Trophoblast cell (in vitro differentiated cells and primary cell): ENCODE measurements around the gene KPNA4.
"Not testable (repeated sequence)": the region's sequence is repeated elsewhere in the genome, so short reads cannot be mapped to it uniquely, and the experiment has no call there.

Source experiments
- DNase-seq, 2 donors: peaks; one replicate each; pipeline ENCODE4 v3.0.0-alpha.2; 2016
- H2AFZ ChIP-seq: 2 replicates; pipeline ENCODE4 v1.6.1; 2013; ENCODE audit warnings: low read length, moderate library complexity, mild to moderate bottlenecking; ENCODE audit not compliant: insufficient read depth, poor library complexity
- H2AK5ac ChIP-seq: 2 replicates; pipeline ENCODE4 v1.6.1; 2013; ENCODE audit warnings: mild to moderate bottlenecking, low read length
- H2BK120ac ChIP-seq: 2 replicates; pipeline ENCODE4 v1.6.1; 2013; ENCODE audit warnings: low read length, mild to moderate bottlenecking, moderate library complexity; ENCODE audit not compliant: insufficient read depth, poor library complexity
- H2BK12ac ChIP-seq: 2 replicates; pipeline ENCODE4 v1.6.1; 2013; ENCODE audit warnings: mild to moderate bottlenecking, low read length, moderate library complexity
- H2BK5ac ChIP-seq: 2 replicates; pipeline ENCODE4 v1.6.1; 2013; ENCODE audit warnings: low read length, low read depth, moderate library complexity, mild to moderate bottlenecking; ENCODE audit not compliant: poor library complexity
- H3K14ac ChIP-seq: 2 replicates; pipeline ENCODE4 v1.6.1; 2013; ENCODE audit warnings: mild to moderate bottlenecking, low read length
- H3K18ac ChIP-seq: 2 replicates; pipeline ENCODE4 v1.6.1; 2013; ENCODE audit warnings: mild to moderate bottlenecking, low read length
- H3K23ac ChIP-seq: 2 replicates; pipeline ENCODE4 v1.6.1; 2013; ENCODE audit warnings: low read length
- H3K27ac ChIP-seq: 2 replicates; pipeline ENCODE4 v1.5.1; 2013; ENCODE audit warnings: low read depth, mild to moderate bottlenecking, inconsistent platforms, low read length, moderate library complexity
- H3K27me3 ChIP-seq: 2 replicates; pipeline ENCODE4 v1.6.1; 2013; ENCODE audit warnings: inconsistent platforms, mild to moderate bottlenecking, low read length, moderate library complexity; ENCODE audit not compliant: insufficient read depth
- H3K36me3 ChIP-seq, 2 experiments: 1 replicate in 1 of 2; 2 replicates in 1 of 2; pipeline ENCODE4 v1.6.1; 2013; ENCODE audit warnings: low read length in 2 of 2, mild to moderate bottlenecking in 2 of 2, moderate library complexity in 1 of 2; ENCODE audit not compliant: insufficient read depth in 2 of 2, control insufficient read depth in 1 of 2
- H3K4ac ChIP-seq: 2 replicates; pipeline ENCODE4 v1.6.1; 2013; ENCODE audit warnings: low read depth, mild to moderate bottlenecking, low read length, moderate library complexity
- H3K4me1 ChIP-seq, 2 experiments: 1 replicate in 1 of 2; 2 replicates in 1 of 2; pipeline ENCODE4 v1.6.1; 2013; ENCODE audit warnings: low read length in 2 of 2, mild to moderate bottlenecking in 2 of 2, moderate library complexity in 1 of 2; ENCODE audit not compliant: insufficient read depth in 2 of 2, control insufficient read depth in 1 of 2
- H3K4me2 ChIP-seq: 2 replicates; pipeline ENCODE4 v1.6.1; 2013; ENCODE audit warnings: inconsistent platforms, mild to moderate bottlenecking, low read length, moderate library complexity
- H3K4me3 ChIP-seq: 2 replicates; pipeline ENCODE4 v1.5.1; 2013; ENCODE audit warnings: mild to moderate bottlenecking, low read depth, low read length, inconsistent platforms
- H3K79me1 ChIP-seq: one replicate; pipeline ENCODE4 v1.6.1; 2013; ENCODE audit warnings: low read length
- H3K79me2 ChIP-seq: 2 replicates; pipeline ENCODE4 v1.6.1; 2013; ENCODE audit warnings: low read length, mild to moderate bottlenecking; ENCODE audit not compliant: control insufficient read depth, insufficient read depth, poor library complexity
- H3K9ac ChIP-seq: 2 replicates; pipeline ENCODE4 v1.6.1; 2013; ENCODE audit warnings: mild to moderate bottlenecking, low read length
- H3K9me3 ChIP-seq: 2 replicates; pipeline ENCODE4 v1.6.1; 2013; ENCODE audit warnings: low read depth, mild to moderate bottlenecking, control low read depth, inconsistent platforms, low read length; ENCODE audit not compliant: insufficient read depth
- H4K12ac ChIP-seq: 2 replicates; pipeline ENCODE4 v1.6.1; 2013; ENCODE audit warnings: low read depth, mild to moderate bottlenecking, low read length, moderate library complexity
- H4K8ac ChIP-seq: 2 replicates; pipeline ENCODE4 v1.6.1; 2013; ENCODE audit warnings: low read depth, mild to moderate bottlenecking, low read length, moderate library complexity
- H4K91ac ChIP-seq: one replicate; pipeline ENCODE4 v1.6.1; 2013; ENCODE audit warnings: low read depth, mild to moderate bottlenecking, low read length, moderate library complexity
- WGBS: extraction: QIAGEN DNeasy Blood & Tissue Kit; methylation state at CpG from one replicate; pipeline ENCODE4 v1.1.7; 2013; ENCODE audit warnings: missing lambda C conversion rate; ENCODE audit not compliant: insufficient read length, insufficient coverage; ENCODE audit errors: extremely low coverage; 5-methylcytosine and 5-hydroxymethylcytosine counted together

The KPNA4 gene

GRCh38 chr3:160454995-160455394 lies 110.4 kb downstream of the KPNA4 start:
- no peaks in the 10 kb centered on the region for H3K9me3 ChIP-seq
- H2BK120ac ChIP-seq: no peak overlapping the region
- H4K91ac ChIP-seq: no peak overlapping the region
- H3K23ac ChIP-seq: no peak overlapping the region
- no peak overlapping the region for H3K4me3 ChIP-seq
- no peaks in the 10 kb centered on the region for H3K36me3 ChIP-seq
- no peak overlapping the region for H2BK5ac ChIP-seq
- H2AK5ac ChIP-seq: no peak overlapping the region
- WGBS: no CpG with 5 or more reads among the region's 1 CpG
- no peaks in the 10 kb centered on the region for H3K27me3 ChIP-seq
- no peaks in the 10 kb centered on the region for H3K79me2 ChIP-seq
- no peak overlapping the region for H3K4me2 ChIP-seq
- no peak overlapping the region for H3K27ac ChIP-seq
- H4K12ac ChIP-seq: no peak overlapping the region
- no peak overlapping the region for H3K14ac ChIP-seq
- H3K18ac ChIP-seq: no peak overlapping the region
- H3K4ac ChIP-seq: no peak overlapping the region
- peaks cover 5% of the 10 kb centered on the region for H3K79me1 ChIP-seq
- no peak overlapping the region for H3K9ac ChIP-seq
- DNase-seq: no peak
- H2AFZ ChIP-seq: no peak overlapping the region
- H4K8ac ChIP-seq: no peak overlapping the region
- H3K4me1 ChIP-seq: peaks cover 4 to 6% of the 10 kb centered on the region in 2 experiments
- no peak overlapping the region for H2BK12ac ChIP-seq

GRCh38 chr3:160452251-160452650 lies 113.1 kb downstream of the KPNA4 start:
- H3K4ac ChIP-seq, H3K27me3 ChIP-seq, H3K27ac ChIP-seq, H3K9me3 ChIP-seq, H3K79me2 ChIP-seq, H3K4me3 ChIP-seq, H4K91ac ChIP-seq, DNase-seq, H3K4me1 ChIP-seq, H3K23ac ChIP-seq, H3K18ac ChIP-seq, H2BK12ac ChIP-seq, H2BK120ac ChIP-seq, H2AFZ ChIP-seq, H3K36me3 ChIP-seq, H2AK5ac ChIP-seq, H2BK5ac ChIP-seq, H4K8ac ChIP-seq, H3K4me2 ChIP-seq, H3K14ac ChIP-seq, H3K9ac ChIP-seq, H4K12ac ChIP-seq: not testable (repeated sequence)
- H3K79me1 ChIP-seq: peaks cover 11% of the 10 kb centered on the region
- no CpG with 5 or more reads among the region's 19 CpGs for WGBS

- Histone ChIP-seq H2AFZ (no peak overlapping the region), H3K27ac (no peak overlapping the region), H3K14ac (no peak overlapping the region), H3K4ac (no peak overlapping the region), H2BK120ac (no peak overlapping the region), H2BK5ac (no peak overlapping the region), H3K23ac (no peak overlapping the region), H3K4me3 (no peak overlapping the region), H3K27me3 (no peaks in the 10 kb centered on the region), H3K79me1 (peaks cover 11% of the 10 kb centered on the region), H4K91ac (no peak overlapping the region), H3K79me2 (peaks cover 7% of the 10 kb centered on the region), H3K9ac (no peak overlapping the region), H3K4me1 (peaks cover 6 to 8% of the 10 kb centered on the region in 2 experiments), H3K4me2 (no peak overlapping the region), H4K12ac (no peak overlapping the region), H3K9me3 (no peaks in the 10 kb centered on the region), H4K8ac (no peak overlapping the region), H2BK12ac (no peak overlapping the region), H3K36me3 (peaks cover 2% of the 10 kb centered on the region in 2 experiments), H3K18ac (no peak overlapping the region), H2AK5ac (no peak overlapping the region)
- DNase-seq: no peak
- WGBS: no CpG with 5 or more reads among the region's 4 CpGs
Observed at GRCh38 chr3:160451602-160452001, 113.8 kb downstream of the KPNA4 start.

GRCh38 chr3:160450846-160451245 lies 114.5 kb downstream of the KPNA4 start:
- Histone ChIP-seq H3K9ac (no peak overlapping the region), H3K4me3 (no peak overlapping the region), H4K12ac (no peak overlapping the region), H3K79me2 (peaks cover 9% of the 10 kb centered on the region), H4K91ac (peak overlapping the region; percentile 30), H3K27ac (peak overlapping the region; percentile 92), H3K23ac (no peak overlapping the region), H2AFZ (no peak overlapping the region), H2BK120ac (no peak overlapping the region), H2BK5ac (no peak overlapping the region), H3K9me3 (no peaks in the 10 kb centered on the region), H2BK12ac (no peak overlapping the region), H3K27me3 (no peaks in the 10 kb centered on the region), H3K79me1 (peaks cover 11% of the 10 kb centered on the region), H3K4me1 (peaks cover 7 to 10% of the 10 kb centered on the region in 2 experiments), H3K36me3 (peaks cover 3% of the 10 kb centered on the region in 2 experiments), H2AK5ac (no peak overlapping the region), H3K4ac (no peak overlapping the region), H3K4me2 (peak overlapping the region; percentile 63), H3K18ac (no peak overlapping the region), H4K8ac (no peak overlapping the region), H3K14ac (no peak overlapping the region)
- no peak for DNase-seq
- WGBS: no CpG with 5 or more reads among the region's 3 CpGs
